Rectal smooth muscle tissue (tissue), 1 donor: ENCODE data around the gene FTCDNL1.

ENCODE experiments used
- H3K27ac ChIP-seq: one replicate; pipeline ENCODE4 v1.7.0; 2013; ENCODE audit warnings: low read depth, low read length, inconsistent platforms
- H3K27me3 ChIP-seq: one replicate; pipeline ENCODE4 v1.7.0; 2013; ENCODE audit warnings: low read length; ENCODE audit not compliant: control insufficient read depth, insufficient read depth
- H3K36me3 ChIP-seq: one replicate; pipeline ENCODE4 v1.7.0; 2013; ENCODE audit warnings: low read length; ENCODE audit not compliant: control insufficient read depth, insufficient read depth
- H3K4me1 ChIP-seq: one replicate; pipeline ENCODE4 v1.7.0; 2013; ENCODE audit warnings: low read length; ENCODE audit not compliant: control insufficient read depth, insufficient read depth
- H3K4me3 ChIP-seq: one replicate; pipeline ENCODE4 v1.7.0; 2013; ENCODE audit warnings: low read length
- H3K9ac ChIP-seq: one replicate; pipeline ENCODE4 v1.7.0; 2013; ENCODE audit warnings: low read length

The FTCDNL1 gene

GRCh38 chr2:199744724-199745123 lies 106.3 kb downstream of the FTCDNL1 start:
- Histone ChIP-seq H3K36me3 (no peaks in the 10 kb centered on the region), H3K4me3 (no peak overlapping the region), H3K4me1 (no peaks in the 10 kb centered on the region), H3K27me3 (no peaks in the 10 kb centered on the region), H3K27ac (no peak overlapping the region), H3K9ac (no peak overlapping the region)

- no peak overlapping the region for H3K4me3 ChIP-seq
- no peaks in the 10 kb centered on the region for H3K4me1 ChIP-seq
- H3K9ac ChIP-seq: no peak overlapping the region
- no peaks in the 10 kb centered on the region for H3K27me3 ChIP-seq
- H3K27ac ChIP-seq: no peak overlapping the region
- no peaks in the 10 kb centered on the region for H3K36me3 ChIP-seq
These were observed 106.7 kb downstream of the FTCDNL1 start for GRCh38 chr2:199744260-199744659.

- H3K27ac ChIP-seq: no peak overlapping the region
- no peaks in the 10 kb centered on the region for H3K27me3 ChIP-seq
- H3K4me1 ChIP-seq: no peaks in the 10 kb centered on the region
- no peak overlapping the region for H3K9ac ChIP-seq
- no peaks in the 10 kb centered on the region for H3K36me3 ChIP-seq
- H3K4me3 ChIP-seq: no peak overlapping the region
These were observed 107.4 kb downstream of the FTCDNL1 start for GRCh38 chr2:199743415-199744120.

DNA sequence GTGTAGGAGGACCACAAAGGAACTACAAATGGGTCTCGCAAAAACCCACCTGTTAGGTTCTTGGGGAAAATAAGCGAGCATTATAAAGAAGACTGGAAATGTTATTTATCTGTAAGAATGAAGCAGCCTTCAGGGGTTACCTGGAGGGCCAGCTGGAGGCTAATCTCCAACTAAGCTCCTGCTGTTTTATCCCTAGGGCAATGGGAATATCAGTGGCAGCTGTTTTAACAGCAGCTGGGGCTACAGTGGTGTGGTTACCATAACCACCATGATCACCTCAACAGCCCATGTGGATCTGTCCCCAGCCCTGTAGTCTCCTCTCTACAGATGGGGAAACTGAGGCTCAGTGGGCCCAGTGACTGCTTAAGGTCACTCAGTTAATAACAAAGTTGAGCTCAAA lies 108.1 kb downstream of the FTCDNL1 start:
- Histone ChIP-seq H3K27me3 (no peaks in the 10 kb centered on the region), H3K27ac (no peak overlapping the region), H3K9ac (no peak overlapping the region), H3K36me3 (no peaks in the 10 kb centered on the region), H3K4me1 (no peaks in the 10 kb centered on the region), H3K4me3 (no peak overlapping the region)

DNA sequence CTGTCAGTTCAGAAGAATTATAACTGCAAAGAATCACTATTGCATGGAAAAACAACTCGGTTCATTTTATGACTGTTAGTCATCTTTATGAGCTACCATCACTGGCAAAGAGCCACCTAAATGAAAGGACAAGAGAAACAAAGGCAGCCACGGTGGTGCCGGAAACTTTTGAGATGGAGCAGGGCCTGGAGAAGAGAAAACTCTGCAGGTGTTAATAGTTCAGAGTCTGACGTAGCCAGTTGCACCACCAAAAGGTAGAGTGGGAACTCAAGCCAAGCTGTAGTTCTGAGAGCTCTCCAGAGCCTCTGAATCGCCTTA lies 110.9 kb downstream of the FTCDNL1 start:
- H3K27ac ChIP-seq: no peak overlapping the region
- no peaks in the 10 kb centered on the region for H3K36me3 ChIP-seq
- no peaks in the 10 kb centered on the region for H3K27me3 ChIP-seq
- H3K9ac ChIP-seq: no peak overlapping the region
- no peak overlapping the region for H3K4me3 ChIP-seq
- no peaks in the 10 kb centered on the region for H3K4me1 ChIP-seq

- Histone ChIP-seq H3K36me3 (no peaks in the 10 kb centered on the region), H3K27ac (no peak overlapping the region), H3K4me3 (no peak overlapping the region), H3K27me3 (no peaks in the 10 kb centered on the region), H3K4me1 (no peaks in the 10 kb centered on the region), H3K9ac (no peak overlapping the region)
These were observed 111.4 kb downstream of the FTCDNL1 start for GRCh38 chr2:199739413-199740110.

GRCh38 chr2:199738727-199739412 lies 112.1 kb downstream of the FTCDNL1 start:
- no peak overlapping the region for H3K9ac ChIP-seq
- H3K4me1 ChIP-seq: no peaks in the 10 kb centered on the region
- H3K4me3 ChIP-seq: no peak overlapping the region
- H3K27me3 ChIP-seq: no peaks in the 10 kb centered on the region
- H3K27ac ChIP-seq: no peak overlapping the region
- no peaks in the 10 kb centered on the region for H3K36me3 ChIP-seq

DNA sequence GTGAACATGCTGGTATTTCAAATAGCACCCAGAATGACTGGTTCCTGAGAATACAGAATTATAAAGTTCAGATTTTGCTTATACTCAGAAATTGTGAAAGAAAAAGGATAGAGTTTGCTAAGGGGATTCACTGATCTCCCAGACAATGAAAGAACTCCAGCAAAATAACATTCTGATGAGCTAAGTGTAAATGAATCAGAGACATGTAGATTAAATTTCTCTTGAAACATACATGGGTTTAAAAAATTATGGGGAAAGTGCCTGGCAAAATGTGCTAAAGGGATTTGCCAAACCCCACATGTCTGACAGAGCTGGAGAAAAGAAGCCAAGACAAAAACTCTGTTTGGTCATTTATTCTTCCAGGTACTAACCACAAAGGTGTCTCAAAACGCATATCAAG lies 116.3 kb downstream of the FTCDNL1 start:
- Histone ChIP-seq H3K4me1 (no peaks in the 10 kb centered on the region), H3K27me3 (no peaks in the 10 kb centered on the region), H3K27ac (no peak overlapping the region), H3K4me3 (no peak overlapping the region), H3K36me3 (no peaks in the 10 kb centered on the region), H3K9ac (no peak overlapping the region)

DNA sequence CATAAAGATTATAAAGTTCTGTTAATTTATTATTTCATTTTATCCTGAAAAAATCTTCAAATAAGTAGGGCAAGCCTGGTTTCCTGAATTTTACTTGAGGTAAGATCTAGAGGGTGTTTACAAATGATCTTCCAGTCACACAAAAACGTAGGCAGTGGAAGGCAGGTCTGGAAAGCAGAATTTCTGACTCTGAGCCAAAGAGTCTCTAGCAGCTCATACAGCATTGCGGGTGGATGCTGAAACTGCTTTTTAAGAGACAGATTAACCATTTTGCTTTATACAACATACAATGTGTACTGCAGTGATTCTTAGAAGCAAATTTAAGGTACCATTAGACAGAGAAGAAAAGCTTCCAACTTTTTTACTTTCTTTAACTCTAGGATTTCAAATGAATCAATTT lies 117.0 kb downstream of the FTCDNL1 start:
- Histone ChIP-seq H3K27ac (no peak overlapping the region), H3K27me3 (no peaks in the 10 kb centered on the region), H3K4me3 (no peak overlapping the region), H3K4me1 (no peaks in the 10 kb centered on the region), H3K36me3 (no peaks in the 10 kb centered on the region), H3K9ac (no peak overlapping the region)

DNA sequence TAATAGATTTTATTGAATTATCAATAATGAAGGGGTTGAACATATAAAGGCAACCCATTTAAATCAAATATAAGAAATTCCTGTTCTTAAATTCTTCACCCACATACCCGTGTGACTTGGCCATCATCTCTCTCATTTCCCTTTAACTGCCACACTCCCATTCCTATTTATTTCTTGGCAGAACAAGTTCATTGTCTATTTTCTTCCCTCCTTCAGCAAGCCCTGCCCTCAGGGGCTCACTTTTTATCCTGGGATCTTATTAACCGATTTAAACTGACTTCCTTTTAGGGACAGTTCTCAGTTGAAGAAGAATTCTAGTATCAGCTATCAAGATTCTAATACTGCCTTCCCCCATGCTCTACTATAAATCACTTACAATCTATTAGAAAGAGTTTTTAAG lies 123.2 kb downstream of the FTCDNL1 start:
- Histone ChIP-seq H3K36me3 (no peaks in the 10 kb centered on the region), H3K4me3 (no peak overlapping the region), H3K27me3 (no peaks in the 10 kb centered on the region), H3K4me1 (no peaks in the 10 kb centered on the region), H3K27ac (no peak overlapping the region), H3K9ac (no peak overlapping the region)

GRCh38 chr2:199727306-199727705 lies 123.7 kb downstream of the FTCDNL1 start:
- Histone ChIP-seq H3K4me1 (no peaks in the 10 kb centered on the region), H3K4me3 (no peak overlapping the region), H3K9ac (no peak overlapping the region), H3K27me3 (no peaks in the 10 kb centered on the region), H3K36me3 (no peaks in the 10 kb centered on the region), H3K27ac (no peak overlapping the region)

DNA sequence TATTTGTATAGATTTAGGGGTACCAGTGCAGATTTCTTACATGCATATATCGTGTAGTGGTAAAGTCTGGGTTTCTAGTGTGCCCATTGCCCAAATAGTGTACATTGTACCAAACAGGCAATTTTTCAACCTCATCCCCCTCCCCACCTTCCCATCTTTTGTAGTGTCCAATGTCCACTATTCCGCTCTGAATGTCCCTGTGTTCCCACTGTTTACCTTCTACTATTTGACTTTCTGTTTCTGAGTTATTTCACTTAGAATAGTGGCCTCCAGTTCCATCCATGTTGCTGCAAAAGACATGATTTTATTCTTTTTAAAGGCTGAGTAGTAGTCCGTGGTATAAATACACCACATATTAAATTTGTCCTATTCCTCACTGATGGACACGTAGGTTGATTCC lies 132.9 kb downstream of the FTCDNL1 start:
- Histone ChIP-seq H3K27me3 (no peaks in the 10 kb centered on the region), H3K4me1 (no peaks in the 10 kb centered on the region), H3K4me3 (no peak overlapping the region), H3K27ac (no peak overlapping the region), H3K9ac (no peak overlapping the region), H3K36me3 (no peaks in the 10 kb centered on the region)

DNA sequence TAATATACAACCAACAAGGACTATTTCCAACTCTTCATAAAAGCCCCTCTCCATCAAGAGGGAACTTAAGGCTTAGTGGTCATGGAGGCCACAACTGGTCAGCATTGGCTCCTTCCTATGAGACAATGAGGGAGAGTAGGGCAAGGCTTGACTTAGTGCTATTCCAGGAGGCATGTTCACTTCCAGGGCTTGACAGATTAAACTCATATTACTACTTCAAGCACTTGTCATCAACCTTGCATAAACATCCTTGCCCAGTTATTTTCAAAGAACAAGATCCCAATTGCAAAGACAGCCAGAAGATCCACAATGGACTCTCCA lies 133.4 kb downstream of the FTCDNL1 start:
- Histone ChIP-seq H3K9ac (no peak overlapping the region), H3K36me3 (no peaks in the 10 kb centered on the region), H3K27ac (no peak overlapping the region), H3K4me3 (no peak overlapping the region), H3K27me3 (no peaks in the 10 kb centered on the region), H3K4me1 (no peaks in the 10 kb centered on the region)
